D721Med (cell line): ENCODE measurements around the gene NDUFAF5.

Experiments used
- DNase-seq: peaks from one replicate; pipeline ENCODE4 v3.0.0; 2011; ENCODE audit warnings: low spot score; ENCODE audit not compliant: insufficient read length
- FAIRE-seq: peaks from 2 replicates; lab custom pipeline; 2011; peaks lifted over from hg19 to GRCh38; lab: Jason Lieb, UNC
- CTCF ChIP-seq: IDR thresholded peaks from 2 replicates; pipeline ENCODE4 v1.5.1; 2012; ENCODE audit warnings: mild to moderate bottlenecking, control low read depth; ENCODE audit not compliant: insufficient read depth; ENCODE audit errors: missing control alignments

NDUFAF5 gene

GRCh38 chr20:13857304-13857703 lies 72.5 kb downstream of the NDUFAF5 start:
- DNase-seq (no peak), FAIRE-seq (no peak)
- no peak for TF ChIP-seq CTCF

- DNase-seq (no peak), FAIRE-seq (no peak)
- no peak for TF ChIP-seq CTCF
Observed at GRCh38 chr20:13857961-13858360, 73.1 kb downstream of the NDUFAF5 start.

GRCh38 chr20:13858439-13858838 lies 73.6 kb downstream of the NDUFAF5 start:
- TF ChIP-seq CTCF = no peak
- DNase-seq (no peak), FAIRE-seq (no peak)

GRCh38 chr20:13858871-13859270 lies 74.0 kb downstream of the NDUFAF5 start:
- FAIRE-seq (no peak), DNase-seq (no peak)
- no peak for TF ChIP-seq CTCF

- DNase-seq = no peak
- TF ChIP-seq CTCF = no peak
- FAIRE-seq = no peak
Observed at GRCh38 chr20:13862245-13862644, 77.4 kb downstream of the NDUFAF5 start.

GRCh38 chr20:13863244-13863643 lies 78.4 kb downstream of the NDUFAF5 start:
- no peak for DNase-seq
- no peak for TF ChIP-seq CTCF
- no peak for FAIRE-seq

- FAIRE-seq (no peak), DNase-seq (no peak)
- TF ChIP-seq CTCF = no peak
Observed at GRCh38 chr20:13865156-13865555, 80.3 kb downstream of the NDUFAF5 start.
